Measurements from ENCODE around the gene LILRA2.

The LILRA2 gene

GRCh38 chr19:54573330-54573872 is at the start of gene LILRA2:
Gene LILRA2 (plus strand): TSS chr19:54573790. CDS start chr19:54573879, 89 bp downstream.
- Histone ChIP-seq H3K27me3 (ENCODE audit: control insufficient read depth, insufficient read depth, low read length) (no peaks in the 10 kb centered on the region), H3K9ac (ENCODE audit: low read depth, low read length) (no peak within 1 kb of the TSS), H3K4me1 (ENCODE audit: control insufficient read depth, insufficient read depth, low read length) (no peaks in the 10 kb centered on the region), H3K4me3 (ENCODE audit: low read depth, low read length) (no peak within 1 kb of the TSS), H3K36me3 (ENCODE audit: control insufficient read depth, insufficient read depth, low read length) (no peaks in the 10 kb centered on the region), H3K9me3 (ENCODE audit: control insufficient read depth, insufficient read depth, low read length) (peaks cover 12% of the 10 kb centered on the region)

DNA sequence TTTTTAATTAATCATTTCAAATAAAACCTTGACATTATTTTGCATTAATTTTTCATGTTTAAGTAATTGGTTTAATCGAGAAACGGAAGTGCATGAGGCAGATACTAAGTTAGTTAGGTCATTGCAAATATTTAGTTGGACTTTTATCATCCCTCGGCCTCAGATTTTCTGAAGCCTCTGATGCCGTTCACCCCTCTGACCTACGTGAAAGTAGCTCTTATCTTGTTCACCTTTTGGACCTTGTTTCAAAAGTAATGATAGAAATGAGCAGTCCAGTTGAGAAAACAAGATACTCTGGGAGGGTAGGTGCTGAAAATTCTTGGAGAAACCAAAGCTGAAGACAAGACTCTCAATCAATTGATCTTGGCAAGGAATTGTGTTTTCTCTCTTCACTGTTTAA is 48.0 kb upstream of the LILRA2 start:
- Histone ChIP-seq H3K36me3 (ENCODE audit: control insufficient read depth, insufficient read depth, low read length) (no peaks in the 10 kb centered on the region), H3K27me3 (ENCODE audit: control insufficient read depth, insufficient read depth, low read length) (no peaks in the 10 kb centered on the region), H3K4me1 (ENCODE audit: control insufficient read depth, insufficient read depth, low read length) (no peaks in the 10 kb centered on the region), H3K9me3 (ENCODE audit: control insufficient read depth, insufficient read depth, low read length) (peaks cover 9% of the 10 kb centered on the region), H3K4me3 (ENCODE audit: low read depth, low read length) (no peak overlapping the region), H3K9ac (ENCODE audit: low read depth, low read length) (no peak overlapping the region)

GRCh38 chr19:54526972-54527371 is 46.6 kb upstream of the LILRA2 start:
- H3K27me3 ChIP-seq (ENCODE audit: control insufficient read depth, insufficient read depth, low read length) = no peaks in the 10 kb centered on the region
- no peaks in the 10 kb centered on the region for H3K36me3 ChIP-seq (ENCODE audit: control insufficient read depth, insufficient read depth, low read length)
- peaks cover 9% of the 10 kb centered on the region for H3K9me3 ChIP-seq (ENCODE audit: control insufficient read depth, insufficient read depth, low read length)
- H3K4me3 ChIP-seq (ENCODE audit: low read depth, low read length) = no peak overlapping the region
- no peaks in the 10 kb centered on the region for H3K4me1 ChIP-seq (ENCODE audit: control insufficient read depth, insufficient read depth, low read length)
- no peak overlapping the region for H3K9ac ChIP-seq (ENCODE audit: low read depth, low read length)

- Histone ChIP-seq H3K9me3 (ENCODE audit: control insufficient read depth, insufficient read depth, low read length) (peaks cover 27% of the 10 kb centered on the region), H3K4me1 (ENCODE audit: control insufficient read depth, insufficient read depth, low read length) (no peaks in the 10 kb centered on the region), H3K9ac (ENCODE audit: low read depth, low read length) (no peak overlapping the region), H3K4me3 (ENCODE audit: low read depth, low read length) (no peak overlapping the region), H3K27me3 (ENCODE audit: control insufficient read depth, insufficient read depth, low read length) (no peaks in the 10 kb centered on the region), H3K36me3 (ENCODE audit: control insufficient read depth, insufficient read depth, low read length) (no peaks in the 10 kb centered on the region)
Measured at GRCh38 chr19:54530866-54531265, 42.7 kb upstream of the LILRA2 start.

DNA sequence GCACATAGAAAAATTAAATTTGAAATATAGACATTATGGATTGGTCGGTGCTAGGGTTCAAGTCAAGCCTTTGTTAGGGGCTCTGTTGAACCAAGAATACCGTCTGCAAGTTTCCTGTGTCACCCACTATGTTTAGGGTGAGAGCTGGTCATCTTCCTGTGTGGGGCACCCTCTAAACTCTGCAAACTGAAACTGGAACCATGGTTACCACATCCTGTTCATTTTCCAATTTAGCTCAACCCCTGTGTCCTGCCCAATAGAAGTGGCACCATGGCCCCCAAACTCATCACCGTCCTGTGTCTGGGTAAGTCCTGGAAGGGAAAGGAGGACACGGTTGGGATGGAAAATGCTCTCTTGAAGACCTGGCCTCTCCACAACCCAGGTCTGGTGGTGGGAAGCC is 41.1 kb upstream of the LILRA2 start:
- Histone ChIP-seq H3K36me3 (ENCODE audit: control insufficient read depth, insufficient read depth, low read length) (no peaks in the 10 kb centered on the region), H3K9ac (ENCODE audit: low read depth, low read length) (no peak overlapping the region), H3K27me3 (ENCODE audit: control insufficient read depth, insufficient read depth, low read length) (no peaks in the 10 kb centered on the region), H3K4me3 (ENCODE audit: low read depth, low read length) (no peak overlapping the region), H3K4me1 (ENCODE audit: control insufficient read depth, insufficient read depth, low read length) (no peaks in the 10 kb centered on the region), H3K9me3 (ENCODE audit: control insufficient read depth, insufficient read depth, low read length) (peaks cover 27% of the 10 kb centered on the region)

DNA sequence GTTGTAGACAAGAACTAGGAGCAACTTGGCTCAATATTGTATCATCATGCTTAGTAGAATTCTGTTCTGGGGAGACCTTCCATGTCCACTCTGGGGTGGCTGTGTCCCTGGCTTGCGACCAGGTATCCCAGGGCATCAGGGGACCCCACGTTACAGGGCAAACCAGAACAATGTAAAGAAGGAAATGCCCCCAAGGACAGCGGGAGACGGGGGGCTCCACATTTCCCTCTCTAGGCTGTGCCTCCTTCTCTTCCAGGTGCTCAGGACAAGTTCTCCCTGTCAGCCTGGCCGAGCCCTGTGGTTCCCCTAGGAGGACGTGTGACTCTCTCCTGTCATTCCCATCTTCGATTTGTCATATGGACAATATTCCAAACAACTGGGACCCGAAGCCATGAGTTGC is 40.1 kb upstream of the LILRA2 start:
- H3K27me3 ChIP-seq (ENCODE audit: control insufficient read depth, insufficient read depth, low read length) = no peaks in the 10 kb centered on the region

GRCh38 chr19:54534156-54534555 is 39.4 kb upstream of the LILRA2 start:
- Histone ChIP-seq H3K9me3 (ENCODE audit: control insufficient read depth, insufficient read depth, low read length) (peaks cover 23% of the 10 kb centered on the region), H3K9ac (ENCODE audit: low read depth, low read length) (no peak overlapping the region), H3K4me1 (ENCODE audit: control insufficient read depth, insufficient read depth, low read length) (no peaks in the 10 kb centered on the region), H3K27me3 (ENCODE audit: control insufficient read depth, insufficient read depth, low read length) (no peaks in the 10 kb centered on the region), H3K36me3 (ENCODE audit: control insufficient read depth, insufficient read depth, low read length) (no peaks in the 10 kb centered on the region), H3K4me3 (ENCODE audit: low read depth, low read length) (no peak overlapping the region)

More for the DNA sequence above, 40.1 kb upstream of the LILRA2 start:
- Histone ChIP-seq H3K9ac (ENCODE audit: low read depth, low read length) (no peak overlapping the region), H3K9me3 (ENCODE audit: control insufficient read depth, insufficient read depth, low read length) (peaks cover 27% of the 10 kb centered on the region), H3K4me1 (ENCODE audit: control insufficient read depth, insufficient read depth, low read length) (no peaks in the 10 kb centered on the region), H3K4me3 (ENCODE audit: low read depth, low read length) (no peak overlapping the region), H3K36me3 (ENCODE audit: control insufficient read depth, insufficient read depth, low read length) (no peaks in the 10 kb centered on the region)

- Histone ChIP-seq H3K36me3 (ENCODE audit: control insufficient read depth, insufficient read depth, low read length) (no peaks in the 10 kb centered on the region), H3K4me1 (ENCODE audit: control insufficient read depth, insufficient read depth, low read length) (no peaks in the 10 kb centered on the region), H3K4me3 (ENCODE audit: low read depth, low read length) (no peak overlapping the region), H3K27me3 (ENCODE audit: control insufficient read depth, insufficient read depth, low read length) (no peaks in the 10 kb centered on the region), H3K9ac (ENCODE audit: low read depth, low read length) (no peak overlapping the region), H3K9me3 (ENCODE audit: control insufficient read depth, insufficient read depth, low read length) (peaks cover 23% of the 10 kb centered on the region)
Measured at GRCh38 chr19:54535601-54536000, 38.0 kb upstream of the LILRA2 start.

DNA sequence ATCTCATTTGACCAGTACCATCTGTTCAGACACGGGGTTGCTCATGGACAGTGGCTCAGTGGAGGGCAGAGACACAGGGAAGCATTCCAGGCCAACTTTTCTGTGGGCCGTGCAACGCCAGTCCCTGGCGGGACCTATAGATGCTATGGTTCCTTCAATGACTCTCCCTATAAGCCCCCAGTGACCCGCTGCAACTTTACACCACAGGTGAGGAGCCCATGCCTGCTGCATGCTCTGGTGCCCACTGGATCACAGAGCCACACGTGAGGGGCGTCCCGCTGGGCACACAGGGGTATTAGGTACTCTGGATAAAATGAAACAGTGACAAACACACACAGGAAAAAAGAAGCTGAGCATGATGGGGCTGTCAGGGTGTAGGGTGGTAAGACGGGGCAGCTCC is 36.6 kb upstream of the LILRA2 start:
- H3K4me3 ChIP-seq (ENCODE audit: low read depth, low read length) = no peak overlapping the region
- no peak overlapping the region for H3K9ac ChIP-seq (ENCODE audit: low read depth, low read length)
- no peaks in the 10 kb centered on the region for H3K27me3 ChIP-seq (ENCODE audit: control insufficient read depth, insufficient read depth, low read length)
- H3K36me3 ChIP-seq (ENCODE audit: control insufficient read depth, insufficient read depth, low read length) = no peaks in the 10 kb centered on the region
- H3K4me1 ChIP-seq (ENCODE audit: control insufficient read depth, insufficient read depth, low read length) = no peaks in the 10 kb centered on the region
- peaks cover 28% of the 10 kb centered on the region for H3K9me3 ChIP-seq (ENCODE audit: control insufficient read depth, insufficient read depth, low read length)

DNA sequence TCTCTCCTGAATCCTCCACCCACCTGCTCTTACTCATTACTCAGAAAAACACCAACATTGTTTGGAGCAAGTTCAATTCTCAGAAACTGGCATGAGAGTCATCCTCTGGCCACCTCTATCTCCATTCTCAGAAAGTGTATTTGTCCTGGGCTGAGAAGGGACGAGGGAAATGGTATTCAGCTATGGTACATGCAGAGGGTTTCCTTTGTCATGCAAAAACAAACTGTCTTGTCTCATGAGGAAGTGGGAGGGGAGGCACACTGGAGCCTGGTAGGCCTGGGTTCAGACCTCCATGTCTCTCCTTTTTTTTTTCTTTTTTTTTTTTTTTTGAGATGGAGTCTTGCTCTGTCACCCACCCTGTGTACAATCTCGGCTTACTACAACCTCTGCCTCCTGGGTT is 31.9 kb upstream of the LILRA2 start:
- Histone ChIP-seq H3K36me3 (ENCODE audit: control insufficient read depth, insufficient read depth, low read length) (no peaks in the 10 kb centered on the region), H3K27me3 (ENCODE audit: control insufficient read depth, insufficient read depth, low read length) (no peaks in the 10 kb centered on the region), H3K4me1 (ENCODE audit: control insufficient read depth, insufficient read depth, low read length) (no peaks in the 10 kb centered on the region), H3K9ac (ENCODE audit: low read depth, low read length) (no peak overlapping the region), H3K9me3 (ENCODE audit: control insufficient read depth, insufficient read depth, low read length) (peaks cover 13% of the 10 kb centered on the region), H3K4me3 (ENCODE audit: low read depth, low read length) (no peak overlapping the region)

GRCh38 chr19:54548806-54549205 is 24.8 kb upstream of the LILRA2 start:
- Histone ChIP-seq H3K9me3 (ENCODE audit: control insufficient read depth, insufficient read depth, low read length) (peaks cover 26% of the 10 kb centered on the region), H3K9ac (ENCODE audit: low read depth, low read length) (no peak overlapping the region), H3K4me3 (ENCODE audit: low read depth, low read length) (no peak overlapping the region), H3K27me3 (ENCODE audit: control insufficient read depth, insufficient read depth, low read length) (no peaks in the 10 kb centered on the region), H3K36me3 (ENCODE audit: control insufficient read depth, insufficient read depth, low read length) (no peaks in the 10 kb centered on the region), H3K4me1 (ENCODE audit: control insufficient read depth, insufficient read depth, low read length) (no peaks in the 10 kb centered on the region)

- Histone ChIP-seq H3K9me3 (ENCODE audit: control insufficient read depth, insufficient read depth, low read length) (peaks cover 26% of the 10 kb centered on the region), H3K4me3 (ENCODE audit: low read depth, low read length) (no peak overlapping the region), H3K4me1 (ENCODE audit: control insufficient read depth, insufficient read depth, low read length) (no peaks in the 10 kb centered on the region), H3K9ac (ENCODE audit: low read depth, low read length) (no peak overlapping the region), H3K27me3 (ENCODE audit: control insufficient read depth, insufficient read depth, low read length) (no peaks in the 10 kb centered on the region), H3K36me3 (ENCODE audit: control insufficient read depth, insufficient read depth, low read length) (no peaks in the 10 kb centered on the region)
Measured at GRCh38 chr19:54549224-54549623, 24.4 kb upstream of the LILRA2 start.

All from iPS-15b (cell line).